OCI-M1 (cell line): ENCODE results near the gene MMP23B.
"Not testable (repeated sequence)": the region's sequence is repeated elsewhere in the genome, so short reads cannot be mapped to it uniquely, and the experiment has no call there.

Experiments
- DNase-seq: peaks from one replicate; lab custom pipeline; 2025; lab: John Stamatoyannopoulos, UW

Gene MMP23B

GRCh38 chr1:1631782-1632420 is at the start of gene MMP23B:
TSS of gene MMP23B (plus strand) at chr1:1632173. CDS start at chr1:1632219, 46 bp downstream.
- no peak for DNase-seq

DNA sequence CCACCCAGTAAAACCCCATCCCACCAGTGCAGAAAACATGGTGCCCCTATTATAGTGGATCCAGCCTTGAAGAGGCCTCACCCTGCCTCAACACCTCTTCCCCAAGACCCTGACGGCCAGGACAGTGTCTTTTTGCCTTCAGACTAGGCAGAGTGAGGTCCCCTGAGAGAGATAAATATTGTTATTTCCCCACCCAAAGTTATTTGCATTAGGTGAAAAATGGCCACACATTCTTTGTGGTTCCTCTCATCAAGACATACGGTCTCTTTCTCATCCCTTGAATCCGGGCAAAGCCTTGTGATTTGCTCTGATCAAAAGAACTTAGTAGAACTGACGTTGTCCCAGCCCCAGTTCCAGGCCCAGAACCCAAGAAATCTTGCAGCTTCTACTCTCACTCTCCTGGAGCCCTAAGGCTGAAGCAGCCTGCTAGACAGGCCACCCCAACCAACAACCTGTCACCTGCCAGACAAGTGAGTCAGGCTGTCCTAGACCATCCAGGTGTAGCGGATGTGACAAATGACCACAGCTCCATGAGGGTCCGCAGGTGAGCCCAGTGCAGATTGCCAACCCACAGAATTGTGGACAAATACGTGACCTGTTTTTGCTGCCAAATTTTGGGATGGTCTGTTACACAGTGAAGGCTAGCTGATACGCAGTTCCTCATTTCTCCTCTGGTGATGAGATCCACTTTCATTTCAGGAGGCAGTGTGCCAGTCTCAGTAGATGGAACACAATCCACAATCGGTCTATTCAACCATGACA is 49.2 kb upstream of the MMP23B start:
- no peak for DNase-seq

DNA sequence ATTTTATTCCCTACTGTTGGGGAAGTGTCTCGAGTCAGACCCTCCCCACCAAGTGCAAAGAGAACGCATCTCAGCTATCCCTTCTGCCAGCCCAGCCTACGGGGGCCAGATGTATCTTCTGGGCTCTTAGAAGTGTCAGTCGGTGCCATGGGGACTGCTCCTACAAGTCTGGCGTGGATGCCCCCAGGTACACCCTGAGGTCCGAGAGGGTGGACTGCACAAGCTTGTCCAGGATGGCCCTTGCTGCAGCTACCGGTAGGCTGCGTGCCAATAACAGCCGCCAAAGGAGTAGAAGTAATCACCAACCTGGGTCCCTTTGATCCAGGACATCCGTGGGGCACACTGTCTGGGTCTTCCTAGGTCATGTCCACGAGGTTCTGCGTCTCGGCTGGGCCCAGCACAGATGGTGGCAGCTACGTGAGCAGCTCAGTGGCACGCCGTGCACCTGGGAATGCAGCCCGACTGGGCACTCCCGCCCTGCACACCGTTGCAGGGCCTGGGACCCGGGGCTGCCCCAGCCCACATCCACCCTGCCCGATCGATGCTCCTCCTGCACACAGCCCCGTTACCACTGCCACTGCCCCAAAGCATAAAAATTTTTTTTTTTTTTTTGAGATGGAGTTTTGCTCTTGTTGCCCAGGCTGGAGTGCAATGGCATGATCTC is 48.5 kb upstream of the MMP23B start:
- no peak for DNase-seq

DNA sequence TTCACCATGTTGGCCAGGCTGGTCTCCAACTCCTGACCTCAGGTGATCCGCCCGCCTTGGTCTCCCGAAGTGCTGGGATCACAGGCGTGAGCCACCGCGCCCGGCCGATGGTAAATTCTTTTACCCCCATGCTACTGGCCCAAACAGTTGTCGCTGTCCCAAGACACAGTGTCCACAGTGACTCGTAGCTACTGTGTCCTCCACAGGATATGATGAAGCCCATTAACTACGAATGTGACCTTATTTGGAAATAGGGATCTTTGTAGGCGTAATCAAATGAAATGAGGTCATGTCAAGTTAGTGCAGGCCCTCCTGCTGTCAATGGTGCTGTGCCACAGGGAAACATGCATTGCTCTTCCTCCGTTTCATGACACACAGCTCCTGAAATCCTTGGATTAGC is 40.5 kb upstream of the MMP23B start:
- DNase-seq, result no peak

GRCh38 chr1:1593834-1594601 is 38.0 kb upstream of the MMP23B start:
- DNase-seq, result no peak

GRCh38 chr1:1594602-1595260 is 37.2 kb upstream of the MMP23B start:
- DNase-seq, result no peak

DNA sequence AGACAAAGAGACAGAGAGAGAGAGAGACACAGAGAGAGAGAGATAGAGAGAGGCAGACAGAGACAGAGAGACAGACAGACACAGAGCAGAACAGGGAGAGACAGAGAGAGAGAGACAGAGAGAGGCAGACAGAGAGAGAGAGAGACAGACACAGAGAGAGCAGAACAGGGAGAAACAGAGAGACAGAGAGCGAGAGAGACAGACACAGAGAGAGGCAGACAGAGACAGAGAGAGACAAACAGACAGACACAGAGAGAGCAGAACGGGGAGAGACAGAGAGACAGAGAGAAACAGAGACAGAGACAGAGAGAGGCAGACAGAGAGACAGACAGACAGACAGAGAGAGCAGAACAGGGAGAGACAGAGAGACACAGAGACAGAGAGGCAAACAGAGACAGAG is 36.6 kb upstream of the MMP23B start:
- not testable (repeated sequence) for DNase-seq

GRCh38 chr1:1596493-1597274 is 35.3 kb upstream of the MMP23B start:
- no peak for DNase-seq

- no peak for DNase-seq
These were observed 34.6 kb upstream of the MMP23B start for GRCh38 chr1:1597275-1597930.

GRCh38 chr1:1598051-1598719 is 33.8 kb upstream of the MMP23B start:
- no peak for DNase-seq

- DNase-seq, result no peak
These were observed 33.3 kb upstream of the MMP23B start for GRCh38 chr1:1598720-1599029.

GRCh38 chr1:1599030-1599934 is 32.7 kb upstream of the MMP23B start:
- no peak for DNase-seq

DNA sequence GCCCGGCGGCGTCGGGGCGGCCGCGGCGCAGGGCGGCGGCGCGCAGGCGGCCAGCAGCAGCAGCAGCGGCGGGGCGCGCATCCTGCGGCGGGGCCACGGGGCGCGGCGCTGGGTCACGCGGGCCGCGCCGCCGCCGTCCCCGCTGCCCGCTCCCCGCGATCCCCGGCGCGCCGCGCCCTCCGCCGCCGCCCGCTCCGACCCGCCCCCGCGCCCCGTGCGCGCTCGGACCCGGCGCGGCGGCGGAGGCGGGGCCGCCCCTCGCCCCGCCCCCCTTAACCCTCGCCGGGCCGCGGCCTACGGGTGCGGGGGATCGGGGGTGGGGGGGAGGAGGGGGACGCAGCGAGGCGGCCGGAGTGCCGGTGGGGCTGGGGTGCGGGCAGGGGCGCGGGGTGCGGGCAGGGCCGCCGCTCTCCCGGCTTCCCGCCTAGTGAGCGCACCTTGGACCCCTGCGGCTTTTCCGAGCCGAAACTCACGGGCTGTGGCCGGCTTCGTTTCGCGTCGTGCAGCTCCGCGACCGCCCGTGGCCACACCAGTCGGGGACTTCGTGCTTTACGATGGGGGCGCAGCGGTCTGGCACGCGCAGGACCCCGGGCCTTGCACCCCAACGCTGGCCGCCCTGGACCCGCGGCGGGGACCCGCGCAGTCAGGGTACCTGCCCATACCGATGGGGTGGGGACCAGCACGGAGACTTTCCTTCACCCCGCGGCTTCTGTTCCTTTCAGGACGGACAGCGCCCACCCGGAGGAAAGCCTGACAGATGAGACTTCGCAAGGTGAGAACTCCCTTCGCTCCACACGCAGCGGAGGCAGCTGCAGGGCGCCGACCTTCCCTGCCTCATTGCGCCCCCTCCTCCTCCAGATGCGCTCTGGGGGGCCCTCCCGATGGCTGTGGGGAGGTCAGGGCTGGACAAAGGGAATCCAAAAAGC is 31.8 kb upstream of the MMP23B start, which contains the start of gene FNDC10:
Gene FNDC10 (minus strand): TSS at position 201 of the 926 bp plus-strand sequence. CDS start 120 bp downstream, at position 81.
- no peak for DNase-seq

DNA sequence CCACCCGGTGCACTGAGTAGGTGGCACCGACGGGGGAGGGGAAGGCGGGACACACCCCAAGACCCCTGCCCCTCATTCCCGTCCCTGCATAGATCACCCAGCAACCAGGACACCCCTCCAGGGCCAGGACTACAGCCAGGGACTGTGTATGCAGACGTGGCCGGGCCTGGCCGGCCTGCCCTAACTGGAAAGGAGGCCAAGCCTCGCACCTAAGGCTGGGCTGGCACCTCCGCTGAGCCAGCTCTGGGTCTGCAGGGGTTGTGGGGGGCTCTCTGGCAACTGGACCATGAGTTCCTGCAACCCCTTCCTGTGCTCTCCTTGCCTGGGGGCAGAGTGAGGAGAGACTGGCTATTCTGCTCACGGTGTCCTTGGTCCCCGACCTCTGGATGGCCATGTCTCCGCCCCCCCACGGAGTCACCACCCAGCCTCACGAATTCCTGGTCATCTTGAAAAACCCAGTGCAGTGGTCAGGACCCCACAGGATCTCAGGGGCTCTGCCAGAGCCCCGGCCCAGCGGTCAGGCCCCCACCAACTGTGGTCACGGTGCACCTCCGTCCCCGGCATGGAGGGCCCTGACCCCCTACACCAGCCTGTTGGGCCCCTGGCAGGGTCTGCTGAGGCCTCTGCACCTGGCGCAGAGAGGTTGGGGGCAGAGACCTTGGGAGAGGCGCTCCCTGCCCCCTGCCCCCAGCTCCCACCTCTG is 31.0 kb upstream of the MMP23B start:
- no peak for DNase-seq

DNA sequence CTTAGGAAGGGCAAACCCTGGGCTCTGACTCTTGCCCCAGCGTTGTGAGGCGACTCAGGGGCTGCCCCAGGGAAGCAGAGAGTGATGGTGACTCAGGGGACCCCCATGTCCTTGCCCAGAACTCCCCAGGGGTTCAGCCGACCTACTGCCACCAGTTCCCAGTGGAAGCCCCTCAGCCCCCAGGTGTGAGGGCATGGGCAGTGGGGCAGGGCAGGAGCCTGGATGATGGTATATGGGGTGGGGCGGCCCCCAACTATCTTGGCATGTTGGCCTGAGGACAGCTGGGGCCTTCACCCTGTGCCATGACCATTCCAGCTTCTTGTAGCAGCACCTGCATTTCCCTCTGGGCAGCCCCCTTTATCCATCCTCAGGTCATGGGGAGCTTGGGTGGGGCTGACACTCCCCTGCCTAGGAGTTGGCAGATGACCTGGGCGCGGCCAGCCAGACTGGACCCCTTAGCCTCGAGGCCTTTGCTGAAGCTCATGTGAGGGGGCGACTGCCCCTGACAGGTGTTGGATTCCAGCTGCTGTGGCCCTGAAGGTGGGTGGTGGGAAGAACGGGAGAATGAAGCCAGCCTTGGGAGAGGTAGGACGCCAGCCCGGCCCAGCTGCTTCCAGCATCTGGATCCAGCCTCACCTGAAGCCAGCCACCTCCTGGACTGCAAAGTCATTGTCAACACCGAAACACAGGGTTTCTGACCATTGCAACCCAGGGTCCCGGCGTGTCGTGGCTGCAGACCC is 30.2 kb upstream of the MMP23B start:
- no peak for DNase-seq

GRCh38 chr1:1602304-1602967 is 29.5 kb upstream of the MMP23B start:
- DNase-seq, result no peak
